ENCODE data around the gene MRC2.

GRCh38 chr17:62597150-62597549 lies 30.3 kb upstream of the MRC2 start:
- TF ChIP-seq CTCF (IDR thresholded peaks at IDR 0.05) = no peak
- TF ChIP-seq ZFX (IDR thresholded peaks at IDR 0.05; ENCODE audit: borderline replicate concordance) = no peak

Measured in 22Rv1 (cell line).